Measurements from ENCODE around the gene NGRN.

- no peak for TF ChIP-seq RAD21 (IDR thresholded peaks at IDR 0.05; ENCODE audit: low read length)
- no peak for TF ChIP-seq USF2 (IDR thresholded peaks at IDR 0.05; ENCODE audit: low read depth, low read length)
- no peak for TF ChIP-seq MAZ (IDR thresholded peaks at IDR 0.05; ENCODE audit: borderline replicate concordance, low read depth, low read length)
- TF ChIP-seq, protein P1, sequence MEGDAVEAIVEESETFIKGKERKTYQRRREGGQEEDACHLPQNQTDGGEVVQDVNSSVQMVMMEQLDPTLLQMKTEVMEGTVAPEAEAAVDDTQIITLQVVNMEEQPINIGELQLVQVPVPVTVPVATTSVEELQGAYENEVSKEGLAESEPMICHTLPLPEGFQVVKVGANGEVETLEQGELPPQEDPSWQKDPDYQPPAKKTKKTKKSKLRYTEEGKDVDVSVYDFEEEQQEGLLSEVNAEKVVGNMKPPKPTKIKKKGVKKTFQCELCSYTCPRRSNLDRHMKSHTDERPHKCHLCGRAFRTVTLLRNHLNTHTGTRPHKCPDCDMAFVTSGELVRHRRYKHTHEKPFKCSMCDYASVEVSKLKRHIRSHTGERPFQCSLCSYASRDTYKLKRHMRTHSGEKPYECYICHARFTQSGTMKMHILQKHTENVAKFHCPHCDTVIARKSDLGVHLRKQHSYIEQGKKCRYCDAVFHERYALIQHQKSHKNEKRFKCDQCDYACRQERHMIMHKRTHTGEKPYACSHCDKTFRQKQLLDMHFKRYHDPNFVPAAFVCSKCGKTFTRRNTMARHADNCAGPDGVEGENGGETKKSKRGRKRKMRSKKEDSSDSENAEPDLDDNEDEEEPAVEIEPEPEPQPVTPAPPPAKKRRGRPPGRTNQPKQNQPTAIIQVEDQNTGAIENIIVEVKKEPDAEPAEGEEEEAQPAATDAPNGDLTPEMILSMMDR (conservative IDR thresholded peaks at IDR 0.05; ENCODE audit: low read depth, low read length) = no peak
These were observed 40.5 kb downstream of the NGRN start for GRCh38 chr15:90305932-90306331.
